HepG2 (cell line): ENCODE results near the gene ZIC4. TPM values are rescaled to one million over a fixed set of nuclear protein-coding genes. Genes with fewer than 3 reads are reported as not detected.

Experiments used
- ARNTL ChIP-seq: sonication (generic); formaldehyde crosslinking; IDR thresholded peaks from 2 replicates; pipeline ENCODE4 v1.4.0; 2020; ENCODE audit warnings: mild to moderate bottlenecking, missing genetic modification reagents
- FOXK1 ChIP-seq: sonication (generic); formaldehyde crosslinking; IDR thresholded peaks from 2 replicates; pipeline ENCODE4 v1.4.0; 2020; ENCODE audit warnings: low read depth, missing genetic modification reagents, borderline replicate concordance
- SALL1 ChIP-seq: sonication (generic); formaldehyde crosslinking; IDR thresholded peaks from 2 replicates; pipeline ENCODE4 v1.8.0; 2022; ENCODE audit warnings: mild to moderate bottlenecking, missing genetic modification reagents
- SOX13 ChIP-seq, 3 experiments: fragments of 450-650 bp in 1 of 3; sonication (generic) in 1 of 3; formaldehyde crosslinking in 1 of 3; IDR thresholded peaks in 2 of 3; conservative IDR thresholded peaks in 1 of 3; 2 replicates each; pipeline versions ENCODE4 v1.5.0 to v1.6.1; 2016 to 2020; ENCODE audit warnings: antibody characterized with exemption in 1 of 3, mild to moderate bottlenecking in 1 of 3, missing compliant biosample characterization in 1 of 3, missing genetic modification reagents in 1 of 3, moderate library complexity in 1 of 3
- TBL1XR1 ChIP-seq: fragments of 150-350 bp; IDR thresholded peaks from 2 replicates; pipeline ENCODE4 v1.6.1; 2014; ENCODE audit warnings: borderline replicate concordance, low read length; ENCODE audit not compliant: partially characterized antibody
- TCF7 ChIP-seq: sonication (generic); IDR thresholded peaks from 2 replicates; pipeline ENCODE4 v1.6.1; 2016; ENCODE audit warnings: antibody characterized with exemption, low read depth
- THAP11 ChIP-seq: IDR thresholded peaks from 2 replicates; pipeline ENCODE4 v1.6.1; 2016; ENCODE audit warnings: missing biosample characterization, missing genetic modification reagents
- ZNF296 ChIP-seq: sonication (generic); formaldehyde crosslinking; conservative IDR thresholded peaks from 2 replicates; pipeline ENCODE4 v1.5.0; 2020; ENCODE audit warnings: mild to moderate bottlenecking, missing genetic modification reagents
- ZNF614 ChIP-seq: IDR thresholded peaks from 2 replicates; pipeline ENCODE4 v1.6.1; 2018; ENCODE audit warnings: missing biosample characterization, missing genetic modification reagents, inconsistent platforms, borderline replicate concordance
- ZNF772 ChIP-seq: sonication (generic); formaldehyde crosslinking; IDR thresholded peaks from 2 replicates; pipeline ENCODE4 v1.5.0; 2020; ENCODE audit warnings: mild to moderate bottlenecking, missing genetic modification reagents
- polyA plus RNA-seq, 8 experiments: library from polyadenylated mRNA; depleted of rRNA in 3 of 8; stranded (reverse) in 7 of 8; unstranded in 1 of 8; fragments of >200 nt; fragmentation: Illumina TruSeq in 4 of 8; extraction: Trizol in 4 of 8; gene quantifications; 2 replicates each; pipeline versions ENCODE4 v1.2.1 to v1.2.3, GENCODE V29; 2011 to 2016; ENCODE audit warnings: low read depth in 4 of 8, missing spikeins in 1 of 8, mixed read lengths in 1 of 8; ENCODE audit not compliant: insufficient read depth in 1 of 8
- total RNA-seq, 5 experiments: library from RNA; depleted of rRNA; stranded (reverse); fragments of >200 nt; fragmentation: Illumina TruSeq; extraction: Trizol; gene quantifications; 2 replicates each; pipeline ENCODE4 v1.2.3, GENCODE V29; 2016; ENCODE audit warnings: low read depth in 1 of 5
- TF ChIP-seq, protein P1 (sequence below): sonication (generic); formaldehyde crosslinking; IDR thresholded peaks from 2 replicates; pipeline ENCODE4 v1.4.0; 2020; ENCODE audit warnings: missing genetic modification reagents
- TF ChIP-seq, protein P2 (sequence below): sonication (generic); formaldehyde crosslinking; IDR thresholded peaks from 2 replicates; pipeline ENCODE4 v1.4.0; 2020; ENCODE audit warnings: missing genetic modification reagents
- TF ChIP-seq, protein P3 (sequence below): sonication (generic); formaldehyde crosslinking; IDR thresholded peaks from 2 replicates; pipeline ENCODE4 v1.5.1; 2020; ENCODE audit warnings: missing genetic modification reagents, mild to moderate bottlenecking, borderline replicate concordance
- TF ChIP-seq, protein P4 (sequence below): IDR thresholded peaks from 2 replicates; pipeline ENCODE4 v1.4.0; 2020; ENCODE audit warnings: mild to moderate bottlenecking, missing genetic modification reagents
- TF ChIP-seq, protein P5 (sequence below): sonication (generic); formaldehyde crosslinking; IDR thresholded peaks from 2 replicates; pipeline ENCODE4 v1.5.1; 2020; ENCODE audit warnings: mild to moderate bottlenecking, missing genetic modification reagents, moderate library complexity

ZIC4 gene
- total and polyA plus RNA-seq, 2 of the 13 experiments (the other 11 are each of a cell fraction or from before 2014, with no cell fraction given): not detected

DNA sequence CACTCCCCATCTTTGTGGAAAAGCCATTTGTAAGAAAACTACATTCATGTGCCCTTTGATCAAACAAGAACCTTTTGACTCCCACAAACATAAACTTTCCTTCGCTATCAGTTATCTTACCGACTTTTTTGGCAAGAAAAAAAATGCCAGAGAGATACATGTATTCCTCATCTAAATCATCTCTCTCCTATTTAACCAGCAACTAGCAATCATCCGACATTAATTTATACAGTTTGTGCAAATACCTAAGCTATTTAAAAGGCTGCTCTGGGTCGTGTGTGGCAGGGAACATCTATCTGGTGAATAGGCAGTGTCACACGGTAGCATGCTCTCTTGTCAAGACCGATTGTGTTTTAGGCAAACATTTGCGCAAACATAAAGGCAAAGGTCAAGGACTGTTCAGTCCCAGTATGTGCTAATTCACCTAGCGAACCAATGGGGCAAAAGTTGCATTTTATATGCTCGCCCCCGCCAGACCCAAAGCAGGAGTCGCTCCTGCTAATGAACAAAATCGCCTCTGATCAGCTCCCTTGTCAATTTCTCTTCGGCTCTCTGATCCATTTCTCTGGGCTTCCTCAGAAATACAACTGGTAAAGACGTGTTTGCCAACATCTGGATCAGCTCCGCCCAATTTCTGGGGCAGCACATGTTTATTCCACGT, 37.7 kb downstream of the ZIC4 start (continued):
- TF ChIP-seq, protein P1, sequence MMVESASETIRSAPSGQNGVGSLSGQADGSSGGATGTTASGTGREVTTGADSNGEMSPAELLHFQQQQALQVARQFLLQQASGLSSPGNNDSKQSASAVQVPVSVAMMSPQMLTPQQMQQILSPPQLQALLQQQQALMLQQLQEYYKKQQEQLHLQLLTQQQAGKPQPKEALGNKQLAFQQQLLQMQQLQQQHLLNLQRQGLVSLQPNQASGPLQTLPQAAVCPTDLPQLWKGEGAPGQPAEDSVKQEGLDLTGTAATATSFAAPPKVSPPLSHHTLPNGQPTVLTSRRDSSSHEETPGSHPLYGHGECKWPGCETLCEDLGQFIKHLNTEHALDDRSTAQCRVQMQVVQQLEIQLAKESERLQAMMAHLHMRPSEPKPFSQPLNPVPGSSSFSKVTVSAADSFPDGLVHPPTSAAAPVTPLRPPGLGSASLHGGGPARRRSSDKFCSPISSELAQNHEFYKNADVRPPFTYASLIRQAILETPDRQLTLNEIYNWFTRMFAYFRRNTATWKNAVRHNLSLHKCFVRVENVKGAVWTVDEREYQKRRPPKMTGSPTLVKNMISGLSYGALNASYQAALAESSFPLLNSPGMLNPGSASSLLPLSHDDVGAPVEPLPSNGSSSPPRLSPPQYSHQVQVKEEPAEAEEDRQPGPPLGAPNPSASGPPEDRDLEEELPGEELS (CRISPR knock-in tag): peak; percentile 77
- TF ChIP-seq ZNF772 (CRISPR knock-in tag): no peak
- TF ChIP-seq TCF7: peak; percentile 46
- TF ChIP-seq, protein P2, sequence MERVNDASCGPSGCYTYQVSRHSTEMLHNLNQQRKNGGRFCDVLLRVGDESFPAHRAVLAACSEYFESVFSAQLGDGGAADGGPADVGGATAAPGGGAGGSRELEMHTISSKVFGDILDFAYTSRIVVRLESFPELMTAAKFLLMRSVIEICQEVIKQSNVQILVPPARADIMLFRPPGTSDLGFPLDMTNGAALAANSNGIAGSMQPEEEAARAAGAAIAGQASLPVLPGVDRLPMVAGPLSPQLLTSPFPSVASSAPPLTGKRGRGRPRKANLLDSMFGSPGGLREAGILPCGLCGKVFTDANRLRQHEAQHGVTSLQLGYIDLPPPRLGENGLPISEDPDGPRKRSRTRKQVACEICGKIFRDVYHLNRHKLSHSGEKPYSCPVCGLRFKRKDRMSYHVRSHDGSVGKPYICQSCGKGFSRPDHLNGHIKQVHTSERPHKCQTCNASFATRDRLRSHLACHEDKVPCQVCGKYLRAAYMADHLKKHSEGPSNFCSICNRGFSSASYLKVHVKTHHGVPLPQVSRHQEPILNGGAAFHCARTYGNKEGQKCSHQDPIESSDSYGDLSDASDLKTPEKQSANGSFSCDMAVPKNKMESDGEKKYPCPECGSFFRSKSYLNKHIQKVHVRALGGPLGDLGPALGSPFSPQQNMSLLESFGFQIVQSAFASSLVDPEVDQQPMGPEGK (CRISPR knock-in tag): peak; percentile 93
- peak; percentile 77 for TF ChIP-seq SOX13 (IDR thresholded peaks at IDR 0.05)
- TF ChIP-seq SOX13 (CRISPR knock-in tag; conservative IDR thresholded peaks at IDR 0.05 in 1 of 2, IDR thresholded peaks at IDR 0.05 in 1 of 2): peak in 1 of 2 experiments; percentile 88; a peak in 2 of 4 replicates
- peak; percentile 59; the same call in 1 of the 2 replicates for TF ChIP-seq ZNF614 (CRISPR knock-in tag)
- peak; percentile 51 for TF ChIP-seq THAP11
- peak; percentile 41; the same call in 1 of the 2 replicates for TF ChIP-seq FOXK1 (CRISPR knock-in tag)
- TF ChIP-seq, protein P3, sequence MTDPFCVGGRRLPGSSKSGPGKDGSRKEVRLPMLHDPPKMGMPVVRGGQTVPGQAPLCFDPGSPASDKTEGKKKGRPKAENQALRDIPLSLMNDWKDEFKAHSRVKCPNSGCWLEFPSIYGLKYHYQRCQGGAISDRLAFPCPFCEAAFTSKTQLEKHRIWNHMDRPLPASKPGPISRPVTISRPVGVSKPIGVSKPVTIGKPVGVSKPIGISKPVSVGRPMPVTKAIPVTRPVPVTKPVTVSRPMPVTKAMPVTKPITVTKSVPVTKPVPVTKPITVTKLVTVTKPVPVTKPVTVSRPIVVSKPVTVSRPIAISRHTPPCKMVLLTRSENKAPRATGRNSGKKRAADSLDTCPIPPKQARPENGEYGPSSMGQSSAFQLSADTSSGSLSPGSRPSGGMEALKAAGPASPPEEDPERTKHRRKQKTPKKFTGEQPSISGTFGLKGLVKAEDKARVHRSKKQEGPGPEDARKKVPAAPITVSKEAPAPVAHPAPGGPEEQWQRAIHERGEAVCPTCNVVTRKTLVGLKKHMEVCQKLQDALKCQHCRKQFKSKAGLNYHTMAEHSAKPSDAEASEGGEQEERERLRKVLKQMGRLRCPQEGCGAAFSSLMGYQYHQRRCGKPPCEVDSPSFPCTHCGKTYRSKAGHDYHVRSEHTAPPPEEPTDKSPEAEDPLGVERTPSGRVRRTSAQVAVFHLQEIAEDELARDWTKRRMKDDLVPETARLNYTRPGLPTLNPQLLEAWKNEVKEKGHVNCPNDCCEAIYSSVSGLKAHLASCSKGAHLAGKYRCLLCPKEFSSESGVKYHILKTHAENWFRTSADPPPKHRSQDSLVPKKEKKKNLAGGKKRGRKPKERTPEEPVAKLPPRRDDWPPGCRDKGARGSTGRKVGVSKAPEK (CRISPR knock-in tag): no peak
- TF ChIP-seq SALL1 (CRISPR knock-in tag): peak; percentile 79
- no peak for TF ChIP-seq ZNF296 (CRISPR knock-in tag)
- TF ChIP-seq TBL1XR1: no peak
- TF ChIP-seq, protein P4, sequence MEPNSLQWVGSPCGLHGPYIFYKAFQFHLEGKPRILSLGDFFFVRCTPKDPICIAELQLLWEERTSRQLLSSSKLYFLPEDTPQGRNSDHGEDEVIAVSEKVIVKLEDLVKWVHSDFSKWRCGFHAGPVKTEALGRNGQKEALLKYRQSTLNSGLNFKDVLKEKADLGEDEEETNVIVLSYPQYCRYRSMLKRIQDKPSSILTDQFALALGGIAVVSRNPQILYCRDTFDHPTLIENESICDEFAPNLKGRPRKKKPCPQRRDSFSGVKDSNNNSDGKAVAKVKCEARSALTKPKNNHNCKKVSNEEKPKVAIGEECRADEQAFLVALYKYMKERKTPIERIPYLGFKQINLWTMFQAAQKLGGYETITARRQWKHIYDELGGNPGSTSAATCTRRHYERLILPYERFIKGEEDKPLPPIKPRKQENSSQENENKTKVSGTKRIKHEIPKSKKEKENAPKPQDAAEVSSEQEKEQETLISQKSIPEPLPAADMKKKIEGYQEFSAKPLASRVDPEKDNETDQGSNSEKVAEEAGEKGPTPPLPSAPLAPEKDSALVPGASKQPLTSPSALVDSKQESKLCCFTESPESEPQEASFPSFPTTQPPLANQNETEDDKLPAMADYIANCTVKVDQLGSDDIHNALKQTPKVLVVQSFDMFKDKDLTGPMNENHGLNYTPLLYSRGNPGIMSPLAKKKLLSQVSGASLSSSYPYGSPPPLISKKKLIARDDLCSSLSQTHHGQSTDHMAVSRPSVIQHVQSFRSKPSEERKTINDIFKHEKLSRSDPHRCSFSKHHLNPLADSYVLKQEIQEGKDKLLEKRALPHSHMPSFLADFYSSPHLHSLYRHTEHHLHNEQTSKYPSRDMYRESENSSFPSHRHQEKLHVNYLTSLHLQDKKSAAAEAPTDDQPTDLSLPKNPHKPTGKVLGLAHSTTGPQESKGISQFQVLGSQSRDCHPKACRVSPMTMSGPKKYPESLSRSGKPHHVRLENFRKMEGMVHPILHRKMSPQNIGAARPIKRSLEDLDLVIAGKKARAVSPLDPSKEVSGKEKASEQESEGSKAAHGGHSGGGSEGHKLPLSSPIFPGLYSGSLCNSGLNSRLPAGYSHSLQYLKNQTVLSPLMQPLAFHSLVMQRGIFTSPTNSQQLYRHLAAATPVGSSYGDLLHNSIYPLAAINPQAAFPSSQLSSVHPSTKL (CRISPR knock-in tag): peak; percentile 90
- peak; percentile 55; the same call in 1 of the 2 replicates for TF ChIP-seq ARNTL (CRISPR knock-in tag)
- TF ChIP-seq, protein P5, sequence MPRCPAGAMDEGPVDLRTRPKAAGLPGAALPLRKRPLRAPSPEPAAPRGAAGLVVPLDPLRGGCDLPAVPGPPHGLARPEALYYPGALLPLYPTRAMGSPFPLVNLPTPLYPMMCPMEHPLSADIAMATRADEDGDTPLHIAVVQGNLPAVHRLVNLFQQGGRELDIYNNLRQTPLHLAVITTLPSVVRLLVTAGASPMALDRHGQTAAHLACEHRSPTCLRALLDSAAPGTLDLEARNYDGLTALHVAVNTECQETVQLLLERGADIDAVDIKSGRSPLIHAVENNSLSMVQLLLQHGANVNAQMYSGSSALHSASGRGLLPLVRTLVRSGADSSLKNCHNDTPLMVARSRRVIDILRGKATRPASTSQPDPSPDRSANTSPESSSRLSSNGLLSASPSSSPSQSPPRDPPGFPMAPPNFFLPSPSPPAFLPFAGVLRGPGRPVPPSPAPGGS (CRISPR knock-in tag): no peak
